HuH-7.5 (cell line): Measurements from ENCODE around the gene ALG12.
"Not testable (repeated sequence)": the region's sequence is repeated elsewhere in the genome, so short reads cannot be mapped to it uniquely, and the experiment has no call there.

Experiments used
- DNase-seq: peaks from one replicate; pipeline ENCODE4 v3.0.0; 2011; ENCODE audit warnings: low spot score

Gene ALG12

GRCh38 chr22:49945042-49945794, 27.0 kb upstream of the ALG12 start:
- DNase-seq, result not testable (repeated sequence)

DNA sequence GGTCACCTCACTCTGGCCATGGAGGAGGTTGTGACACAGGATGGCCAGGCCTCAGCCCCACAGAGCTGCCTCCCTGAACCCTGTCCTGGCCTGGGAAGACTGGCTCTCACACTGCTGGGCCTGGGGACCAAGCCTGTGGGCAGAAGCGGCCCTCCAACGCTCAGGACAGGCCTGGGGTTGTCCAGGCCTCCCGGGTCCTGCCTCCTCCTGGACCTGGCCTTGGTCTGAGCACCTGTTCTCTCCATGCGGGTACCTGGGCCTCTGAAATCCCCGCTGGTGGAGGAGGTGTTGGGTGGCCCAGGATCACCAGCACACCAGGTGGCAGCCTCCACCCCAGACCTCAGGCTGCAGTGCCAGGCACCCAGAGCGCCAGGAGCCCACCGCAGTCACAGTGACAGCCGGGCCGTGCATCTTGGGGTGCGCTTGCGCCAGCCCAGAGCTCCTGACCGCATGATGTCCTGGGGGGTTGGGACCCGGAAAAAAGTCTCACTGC, 26.2 kb upstream of the ALG12 start:
- no peak for DNase-seq

DNA sequence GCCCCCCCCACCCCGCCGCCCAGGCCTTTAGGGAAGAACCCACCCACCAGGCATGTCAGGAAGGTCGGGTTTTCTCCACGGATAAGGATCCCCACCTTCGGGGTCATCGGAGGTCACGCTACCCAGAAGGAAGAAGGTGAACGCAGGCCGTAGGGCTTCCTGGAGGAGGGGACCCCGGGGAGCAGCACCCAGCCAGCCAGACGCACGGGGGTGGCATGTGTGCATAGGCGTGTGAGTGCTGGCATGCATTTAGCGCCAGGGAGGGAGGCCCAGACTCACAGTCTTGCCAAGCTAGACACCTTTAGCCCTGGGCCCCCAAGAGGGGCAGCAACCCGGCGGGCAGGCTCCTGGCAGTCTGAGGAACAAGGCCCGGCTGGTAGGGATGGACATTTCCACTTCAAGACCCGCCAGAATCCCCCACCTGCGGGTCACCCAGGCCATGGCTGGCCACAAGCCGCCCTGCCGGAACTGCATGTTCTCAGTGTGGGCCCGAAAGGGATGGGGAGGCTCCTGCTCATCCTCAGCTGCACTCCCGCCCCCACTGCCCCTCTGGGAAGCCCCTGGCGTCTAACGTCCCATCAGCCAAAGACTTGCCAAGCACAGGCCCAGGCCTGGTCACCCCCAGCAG, 25.6 kb upstream of the ALG12 start:
- no peak for DNase-seq

GRCh38 chr22:49943405-49943765, 25.1 kb upstream of the ALG12 start:
- no peak for DNase-seq

GRCh38 chr22:49942565-49943404, 24.5 kb upstream of the ALG12 start:
- no peak for DNase-seq

DNA sequence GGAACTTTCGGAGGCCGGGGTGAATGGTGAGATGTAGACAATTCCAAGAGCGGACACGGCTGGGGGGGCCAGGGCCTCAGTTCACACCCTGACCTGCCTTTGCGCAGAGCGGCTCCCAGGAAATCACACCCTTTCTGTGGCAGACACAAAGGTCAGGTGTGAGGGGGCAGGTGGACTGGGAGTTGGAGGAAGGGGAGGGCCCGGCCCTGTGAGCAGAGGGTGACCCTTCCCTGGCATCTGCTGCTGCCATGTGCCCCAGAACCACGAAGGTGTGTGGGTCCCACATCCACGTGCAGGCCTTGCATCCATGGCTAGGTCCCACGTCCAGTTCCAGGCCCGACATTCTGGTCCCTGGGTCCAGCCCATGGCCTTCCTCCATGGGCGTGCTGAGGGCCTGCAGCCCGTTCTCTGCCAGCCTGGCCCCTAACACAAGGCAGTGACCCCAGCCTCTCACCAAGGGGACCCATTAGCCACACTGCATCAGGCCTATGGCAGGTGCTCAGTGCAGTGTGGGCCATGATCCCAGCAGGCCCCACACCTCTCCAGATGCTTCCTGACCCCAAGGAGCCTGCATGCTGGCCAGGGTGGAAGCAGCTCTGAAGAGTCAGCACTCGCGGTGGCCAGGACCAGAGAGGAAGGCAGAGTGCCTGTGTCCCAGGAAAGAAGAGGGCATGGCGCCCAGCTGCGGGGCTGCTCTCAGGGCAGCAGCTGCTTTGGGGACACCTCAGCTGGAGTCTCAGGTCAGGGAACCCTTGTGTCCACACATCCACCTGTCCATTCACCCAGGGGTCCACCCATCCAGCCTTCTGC, 23.5 kb upstream of the ALG12 start:
- no peak for DNase-seq

GRCh38 chr22:49938565-49939136, 20.4 kb upstream of the ALG12 start:
- DNase-seq, result no peak

GRCh38 chr22:49937758-49938564, 19.7 kb upstream of the ALG12 start:
- no peak for DNase-seq

- DNase-seq, result no peak
Measured at GRCh38 chr22:49936973-49937757, 18.9 kb upstream of the ALG12 start.

- peak; percentile 86 for DNase-seq
Measured at GRCh38 chr22:49936018-49936972, 18.1 kb upstream of the ALG12 start.

DNA sequence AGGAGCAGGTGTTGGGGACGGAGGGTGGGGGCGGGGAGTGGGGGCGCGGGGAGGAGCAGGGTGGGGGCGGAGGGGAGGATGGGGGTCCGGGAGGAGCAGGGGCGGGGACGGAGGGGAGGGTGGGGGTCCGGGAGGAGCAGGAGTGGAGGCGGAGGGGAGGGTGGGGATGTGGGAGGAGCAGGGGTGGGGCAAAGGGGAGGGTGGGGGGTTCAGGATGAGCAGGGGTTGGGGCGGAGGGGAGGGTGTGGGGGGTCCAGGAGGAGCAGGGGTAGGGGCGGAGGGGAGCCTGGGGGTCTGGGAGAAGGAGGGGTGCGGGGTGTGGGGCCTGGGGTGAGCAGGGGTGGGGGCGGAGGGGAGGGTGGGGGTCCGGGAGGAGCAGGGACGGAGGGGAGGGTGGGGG, 17.3 kb upstream of the ALG12 start:
- no peak for DNase-seq

- DNase-seq, result no peak
Measured at GRCh38 chr22:49934891-49935557, 16.8 kb upstream of the ALG12 start.

DNA sequence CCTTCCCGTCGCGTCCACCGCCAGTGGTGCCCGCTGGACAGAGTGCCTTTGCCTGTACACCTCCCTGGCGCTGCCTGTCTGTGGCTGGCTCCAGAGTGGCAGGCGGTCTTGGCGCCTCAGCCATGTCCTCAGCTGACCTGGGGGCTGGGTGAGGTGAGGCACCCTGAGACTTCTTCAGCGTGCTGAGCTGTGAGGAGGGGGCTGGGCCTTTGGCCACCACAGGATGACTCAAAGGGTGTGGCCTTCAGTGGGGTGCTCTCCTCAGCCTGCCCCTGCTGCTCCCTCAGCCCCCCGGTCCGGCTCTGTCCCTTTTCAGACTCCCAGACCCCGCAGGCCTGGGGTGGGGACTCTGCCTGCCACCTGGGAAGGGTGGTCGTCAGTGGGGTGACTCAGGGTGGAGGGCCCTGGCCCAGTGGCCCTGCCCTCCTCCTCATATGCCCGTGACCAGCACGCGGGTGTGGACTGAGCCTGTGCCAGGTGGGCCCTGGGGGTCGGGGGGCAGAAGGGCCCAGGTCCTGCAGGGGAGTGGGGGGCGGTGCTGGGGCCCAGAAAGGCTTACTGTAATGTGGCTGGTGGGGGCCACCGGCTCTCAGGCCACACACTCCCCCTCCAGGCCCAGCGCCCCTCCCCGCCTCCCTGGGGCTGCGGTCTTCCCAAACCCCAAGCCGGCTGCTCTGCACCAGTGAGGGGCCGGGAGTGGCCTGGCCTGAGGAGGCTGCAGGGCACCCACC, 16.1 kb upstream of the ALG12 start:
- no peak for DNase-seq

DNA sequence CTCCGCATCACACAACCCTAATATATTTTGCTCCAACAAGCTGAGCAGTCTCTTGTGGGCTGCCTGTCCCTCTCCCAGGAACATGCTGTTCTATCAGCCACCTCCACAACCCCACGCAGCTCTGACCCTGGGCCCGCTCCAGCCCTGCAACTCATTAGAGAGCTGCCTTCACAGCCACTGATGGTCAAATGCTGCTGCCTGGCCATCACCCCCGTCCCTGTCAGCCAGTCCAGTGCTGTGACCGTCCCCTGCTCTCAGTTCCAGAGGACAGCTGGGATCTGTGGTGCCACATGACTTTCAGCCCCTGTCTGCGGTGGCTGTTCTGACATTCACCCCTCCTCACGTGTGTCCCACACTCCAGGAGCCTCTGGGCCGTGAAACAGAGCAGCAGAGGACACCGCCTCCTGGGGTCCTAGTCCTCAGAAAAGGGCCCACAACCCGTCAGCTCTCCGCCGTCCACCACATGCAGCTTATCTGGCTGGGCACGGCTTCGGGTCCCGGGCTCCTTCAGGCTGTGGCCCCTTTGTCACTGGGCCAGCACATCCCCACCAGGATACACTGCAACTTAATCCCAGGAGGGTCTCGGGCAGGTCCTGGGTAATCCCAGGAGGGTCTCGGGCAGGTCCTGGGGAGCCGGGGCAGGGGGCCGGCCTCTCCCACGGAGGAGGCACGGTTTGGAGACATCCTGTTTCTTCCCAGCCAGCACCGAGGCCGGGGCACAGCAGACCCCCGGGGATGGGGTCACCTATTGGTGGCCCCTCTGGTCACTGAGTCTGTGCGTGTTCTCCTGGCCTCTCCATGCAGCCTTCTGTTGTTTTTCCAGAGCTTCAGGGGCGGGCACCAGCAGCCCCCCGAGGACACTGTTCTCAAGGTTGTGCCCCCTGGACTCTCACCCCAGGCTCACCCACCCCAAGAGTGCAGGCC, 15.3 kb upstream of the ALG12 start:
- no peak for DNase-seq

DNA sequence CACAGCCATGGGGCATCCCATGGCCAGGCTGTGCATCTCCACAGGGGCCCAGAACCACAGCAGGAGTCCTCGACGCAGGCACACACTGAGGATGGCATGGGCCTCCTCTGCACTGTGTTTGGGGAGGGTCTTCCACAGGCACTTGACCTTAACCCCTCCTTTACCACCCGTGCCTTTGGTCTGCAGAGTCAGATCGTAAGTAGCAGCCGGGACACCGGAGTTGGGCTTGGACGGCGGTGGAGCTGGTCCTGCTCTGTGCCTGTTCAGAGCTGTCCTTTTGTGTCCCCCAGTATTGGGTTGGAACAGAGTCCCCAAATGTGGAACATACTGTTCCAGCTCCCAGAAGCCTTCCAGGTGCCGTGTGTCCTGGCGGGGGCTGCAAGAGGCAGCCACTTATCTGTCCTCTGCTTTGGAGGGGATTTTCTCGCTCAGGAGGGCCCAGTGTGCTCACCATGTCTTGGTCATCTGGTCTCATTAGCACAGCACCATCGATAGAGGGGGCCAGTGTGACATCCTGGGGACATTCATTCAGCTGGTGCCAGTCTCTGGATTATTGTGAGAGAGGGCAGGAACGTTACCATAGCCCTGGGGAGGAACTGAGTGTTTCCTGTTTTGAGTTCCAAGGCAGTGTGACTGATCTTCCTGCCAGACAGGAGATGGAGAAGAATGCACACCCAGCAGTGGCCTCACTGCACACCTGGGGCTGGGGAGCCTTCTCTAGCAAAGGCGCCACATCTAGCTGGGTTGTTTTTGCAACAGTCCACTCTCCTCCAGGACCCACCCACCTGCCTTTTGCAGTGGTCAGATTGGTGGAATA, 12.6 kb upstream of the ALG12 start:
- DNase-seq, result peak; percentile 92
